Spleen (tissue), 11 donors: ENCODE results near the gene PANX2. TPM values are rescaled to one million over a fixed set of nuclear protein-coding genes. Genes with fewer than 3 reads are reported as not detected.
A peak's percentile ranks its signal among the peaks of the same experiment; 100 is the strongest.

Source experiments
- DNase-seq: peaks from one replicate; pipeline ENCODE4 v3.0.0-alpha.2; 2020
- H3K27ac ChIP-seq, 8 donors: fragments of 200-600 bp; sonication (generic) in 7 of 8; 1 replicate in 4 of 8; 2 replicates in 4 of 8; pipeline versions ENCODE4 v1.5.0 to v1.8.0; 2016 to 2021; ENCODE audit warnings: inconsistent platforms in 4 of 8, mild to moderate bottlenecking in 4 of 8, moderate library complexity in 1 of 8
- H3K27me3 ChIP-seq, 7 donors: fragments of 200-600 bp; sonication (generic) in 6 of 7; replicated peaks in 1 of 7; 1 replicate in 4 of 7; 2 replicates in 3 of 7; pipeline versions ENCODE4 v1.5.0 to v1.8.0; 2016 to 2021; ENCODE audit warnings: inconsistent platforms in 3 of 7, mild to moderate bottlenecking in 1 of 7
- H3K36me3 ChIP-seq, 6 donors: fragments of 200-600 bp; sonication (generic) in 5 of 6; 1 replicate in 4 of 6; 2 replicates in 2 of 6; pipeline versions ENCODE4 v1.5.0 to v1.8.0; 2016 to 2021; ENCODE audit warnings: inconsistent platforms in 2 of 6
- H3K4me1 ChIP-seq, 6 donors: fragments of 200-600 bp; sonication (generic) in 5 of 6; 1 replicate in 3 of 6; 2 replicates in 3 of 6; pipeline versions ENCODE4 v1.5.0 to v1.8.0; 2016 to 2021; ENCODE audit warnings: inconsistent platforms in 3 of 6
- H3K4me3 ChIP-seq, 8 donors: fragments of 200-600 bp; sonication (generic) in 7 of 8; 1 replicate in 4 of 8; 2 replicates in 4 of 8; pipeline versions ENCODE4 v1.5.0 to v1.8.0; 2016 to 2021; ENCODE audit warnings: inconsistent platforms in 4 of 8, mild to moderate bottlenecking in 4 of 8, moderate library complexity in 2 of 8
- H3K9me3 ChIP-seq, 8 donors: fragments of 200-600 bp; sonication (generic) in 7 of 8; 1 replicate in 4 of 8; 2 replicates in 4 of 8; pipeline versions ENCODE4 v1.5.0 to v1.8.0; 2016 to 2021; ENCODE audit warnings: inconsistent platforms in 4 of 8
- CTCF ChIP-seq, 11 experiments: fragments of 200-600 bp in 7 of 11; fragments of 450-650 bp in 4 of 11; sonication (generic) in 4 of 11; IDR thresholded peaks in 8 of 11; conservative IDR thresholded peaks in 3 of 11; 1 replicate in 7 of 11; 2 replicates in 4 of 11; pipeline versions ENCODE4 v1.4.0 to v1.8.0; 2016 to 2021; ENCODE audit warnings: antibody characterized with exemption in 11 of 11, inconsistent platforms in 4 of 11, mild to moderate bottlenecking in 1 of 11
- POLR2A ChIP-seq, 3 donors: fragments of 450-650 bp; IDR thresholded peaks; one replicate each; pipeline ENCODE4 v1.5.1; 2017; ENCODE audit warnings: antibody characterized with exemption in 3 of 3, mild to moderate bottlenecking in 1 of 3
- POLR2AphosphoS5 ChIP-seq, 3 donors: sonication (generic); formaldehyde crosslinking; IDR thresholded peaks; one replicate each; pipeline ENCODE4 v1.5.1; 2017; ENCODE audit warnings: antibody characterized with exemption in 3 of 3
- WGBS, 5 donors: extraction: QIAGEN DNeasy Blood & Tissue Kit in 3 of 5; methylation state at CpG; one replicate each; pipeline versions ENCODE4 v1.1.5 to v1.1.7; 2013 to 2018; 5-methylcytosine and 5-hydroxymethylcytosine counted together
- intact Hi-C: fragments of 100-400 bp; cut with DNase I; formaldehyde crosslinking; loops from one replicate; pipeline ENCODE4 v1.15.0; 2023; ENCODE audit warnings: low total_unique reads
- polyA plus RNA-seq, 3 donors: library from polyadenylated mRNA; stranded (reverse); fragments of 200-250 nt; gene quantifications; one replicate each; pipeline ENCODE4 v1.2.1, GENCODE V29; 2013
- total RNA-seq, 7 donors: library from RNA; depleted of rRNA in 3 of 7; stranded (reverse); fragments of >200 nt in 3 of 7; fragmentation: NEBNext Ultra II Directional in 4 of 7; extraction: Animal tissue kit (Norgen Biotek cat#: 25700) in 4 of 7; gene quantifications; one replicate each; pipeline versions ENCODE4 v1.1.0 to v1.2.1, GENCODE V29; 2016 to 2021
- donor health status: healthy with polysubstance abuse.
- donor health status: DM: no; HTN: no; CAD: no; lungs with moderate emphysema.
- donor health status: DM: no; HTN: no; CAD: no.
- donor health status: Bipolar disorder and iron deficiency.
- donor health status: healthy.
- donor health status: DM: no; HTN: no; CAD: no.
- donor health status: DM: yes; HTN: yes; CAD: no.

The PANX2 gene
- total and polyA plus RNA-seq, 10 donors: 0.11 to 4.6 (median 1.6) TPM

- TF ChIP-seq POLR2A (IDR thresholded peaks at IDR 0.05) (no peak), CTCF (IDR thresholded peaks at IDR 0.05 in 8 of 11, conservative IDR thresholded peaks at IDR 0.05 in 3 of 11) (no peak), POLR2AphosphoS5 (IDR thresholded peaks at IDR 0.05) (no peak)
- 79 to 87% (median 82%) methylated on average over 52 to 64 of the region's 64 CpGs for WGBS, 5 donors
- H3K36me3 ChIP-seq: no peaks in the 10 kb centered on the region
- H3K9me3 ChIP-seq: no peaks in the 10 kb centered on the region
- DNase-seq: peak; percentile 81
- peaks cover 2 to 37% (median 14%) of the 10 kb centered on the region in 6 donors for H3K4me1 ChIP-seq
- no peak overlapping the region for H3K4me3 ChIP-seq
- no peak overlapping the region for H3K27ac ChIP-seq
- intact Hi-C loops: no loop called here
- peaks cover 0 to 61% (median 17%) of the 10 kb centered on the region in 7 donors for H3K27me3 ChIP-seq
Observed at GRCh38 chr22:50178871-50179869, 8.6 kb downstream of the PANX2 start.

- TF ChIP-seq POLR2A (IDR thresholded peaks at IDR 0.05) (no peak), CTCF (IDR thresholded peaks at IDR 0.05 in 8 of 11, conservative IDR thresholded peaks at IDR 0.05 in 3 of 11) (no peak), POLR2AphosphoS5 (IDR thresholded peaks at IDR 0.05) (no peak)
- Histone ChIP-seq H3K4me1 (peaks cover 10 to 47% (median 24%) of the 10 kb centered on the region in 6 donors), H3K9me3 (no peaks in the 10 kb centered on the region), H3K36me3 (no peaks in the 10 kb centered on the region), H3K4me3 (no peak overlapping the region), H3K27ac (no peak overlapping the region), H3K27me3 (peaks cover 0 to 61% (median 26%) of the 10 kb centered on the region in 7 donors)
- 48 to 59% (median 53%) methylated on average over 35 to 39 of the region's 39 CpGs for WGBS, 5 donors
- peak; percentile 73 for DNase-seq
- intact Hi-C loops: no loop called here
Observed at GRCh38 chr22:50179937-50180726, 9.6 kb downstream of the PANX2 start.

GRCh38 chr22:50180727-50181521 is 10.4 kb downstream of the PANX2 start:
- peaks cover 0 to 59% (median 26%) of the 10 kb centered on the region in 7 donors for H3K27me3 ChIP-seq
- WGBS, 5 donors: 89 to 93% (median 90%) methylated on average over 22 to 27 of the region's 27 CpGs
- DNase-seq: peak; percentile 71
- no peaks in the 10 kb centered on the region for H3K9me3 ChIP-seq
- H3K36me3 ChIP-seq: no peaks in the 10 kb centered on the region
- TF ChIP-seq POLR2AphosphoS5 (IDR thresholded peaks at IDR 0.05) (no peak), CTCF (IDR thresholded peaks at IDR 0.05 in 8 of 11, conservative IDR thresholded peaks at IDR 0.05 in 3 of 11) (no peak), POLR2A (IDR thresholded peaks at IDR 0.05) (no peak)
- no peak overlapping the region for H3K4me3 ChIP-seq
- H3K4me1 ChIP-seq: peaks cover 12 to 51% (median 28%) of the 10 kb centered on the region in 6 donors
- no peak overlapping the region for H3K27ac ChIP-seq
- intact Hi-C loops: no loop called here
